Measurements from ENCODE around the gene TMEM178B.

DNA sequence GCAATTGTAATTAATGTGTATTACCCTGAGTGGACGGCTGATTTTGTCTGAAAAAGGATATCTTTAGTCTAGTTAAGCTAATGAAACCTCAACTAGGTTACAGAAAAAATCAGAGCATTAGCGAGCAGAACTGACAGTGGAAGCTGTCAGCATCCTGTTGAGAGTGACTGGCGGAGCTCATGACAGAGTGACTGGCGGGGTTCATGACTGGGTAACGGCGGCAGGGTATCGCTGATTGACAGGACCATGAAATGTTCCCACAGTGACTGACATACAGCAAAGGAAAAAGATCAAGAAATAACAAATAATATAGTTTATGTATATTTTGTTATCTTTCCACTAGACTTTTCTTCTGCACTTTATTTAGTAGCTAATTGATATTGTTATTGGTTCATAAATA lies 274.9 kb downstream of the TMEM178B start:
- no peak for TF ChIP-seq CTCF (IDR thresholded peaks at IDR 0.05)
- no peak for TF ChIP-seq POLR2AphosphoS5 (IDR thresholded peaks at IDR 0.05)
- TF ChIP-seq POLR2A (IDR thresholded peaks at IDR 0.05; ENCODE audit: low read depth) = no peak
- TF ChIP-seq EP300 (IDR thresholded peaks at IDR 0.05) = no peak

Measured in esophagus muscularis mucosa (tissue), 4 donors.